ENCODE measurements around the gene SPATA31C2. TPM values are rescaled to one million over a fixed set of nuclear protein-coding genes. Genes with fewer than 3 reads are reported as not detected.
"Not testable (repeated sequence)": the region's sequence is repeated elsewhere in the genome, so short reads cannot be mapped to it uniquely, and the experiment has no call there.

Gene SPATA31C2
- total and polyA plus RNA-seq, 2 of the 4 experiments (the other 2 are of a cell fraction): 0.02 TPM; not detected in 1

GRCh38 chr9:88129556-88129955 is 8.7 kb downstream of the SPATA31C2 start:
- H3K27ac ChIP-seq (ENCODE audit: insufficient read depth, low read length); H3K18ac ChIP-seq (ENCODE audit: low read depth, low read length); H3K56ac ChIP-seq (ENCODE audit: extremely low read depth, insufficient read depth, low read length); BruUV-seq (replicated peaks); ATAC-seq (ENCODE audit: low read depth); H3K4ac ChIP-seq (ENCODE audit: low read depth, low read length); H3K4me2 ChIP-seq (ENCODE audit: low read depth, low read length); H2BK20ac ChIP-seq (ENCODE audit: low read depth, low read length); H3K14ac ChIP-seq (replicated peaks; ENCODE audit: low read depth, low read length); H3K36me3 ChIP-seq (ENCODE audit: control insufficient read depth, insufficient read depth, low read length); H3K27me3 ChIP-seq (ENCODE audit: control insufficient read depth, insufficient read depth, low read length); H3K9me3 ChIP-seq (ENCODE audit: control insufficient read depth, insufficient read depth, low read length); H3K4me1 ChIP-seq (ENCODE audit: control insufficient read depth, insufficient read depth, low read length); H4K5ac ChIP-seq (ENCODE audit: low read depth, low read length); H2AK5ac ChIP-seq (ENCODE audit: low read depth, low read length); H3K23ac ChIP-seq (ENCODE audit: low read depth, low read length); H2AK9ac ChIP-seq (replicated peaks; ENCODE audit: low read depth, low read length, poor library complexity); H3K9ac ChIP-seq (ENCODE audit: low read depth, low read length); H3K79me1 ChIP-seq (ENCODE audit: low read depth in 1 of 2, low read length in 2 of 2); in situ Hi-C loops (cut with MboI; ENCODE audit: low sequenced_read_pairs); H2AFZ ChIP-seq (replicated peaks; ENCODE audit: low read length, poor library complexity); dilution Hi-C loops (cut with HindIII; ENCODE audit: low sequenced_read_pairs, unreplicated experiment); CTCF ChIA-PET; H2BK5ac ChIP-seq (ENCODE audit: low read depth, low read length, poor library complexity, severe bottlenecking); H4K20me1 ChIP-seq (ENCODE audit: insufficient read depth, low read length); H2BK120ac ChIP-seq (ENCODE audit: low read depth, low read length); intact Hi-C loops (cut with micrococcal nuclease); DNase-seq; H2BK15ac ChIP-seq (ENCODE audit: low read depth, low read length); H3K4me3 ChIP-seq (ENCODE audit: insufficient read depth, low read depth, low read length); H3K9me1 ChIP-seq (ENCODE audit: insufficient read depth, low read length); POLR2A ChIA-PET (ENCODE audit: unreplicated experiment); H4K8ac ChIP-seq (ENCODE audit: low read depth in 2 of 2, low read length in 2 of 2); H4K91ac ChIP-seq (ENCODE audit: insufficient read depth, low read depth, low read length): not testable (repeated sequence)
- no CpG with 5 or more reads among the region's 9 CpGs for WGBS, 2 experiments (ENCODE audit: extremely low coverage in 2 of 2, insufficient read length in 1 of 2)

- H2AK5ac ChIP-seq (ENCODE audit: low read depth, low read length); H3K4me1 ChIP-seq (ENCODE audit: control insufficient read depth, insufficient read depth, low read length); H3K14ac ChIP-seq (replicated peaks; ENCODE audit: low read depth, low read length); H3K4ac ChIP-seq (ENCODE audit: low read depth, low read length); H3K9ac ChIP-seq (ENCODE audit: low read depth, low read length); H3K36me3 ChIP-seq (ENCODE audit: control insufficient read depth, insufficient read depth, low read length); H4K5ac ChIP-seq (ENCODE audit: low read depth, low read length); intact Hi-C loops (cut with micrococcal nuclease); H3K18ac ChIP-seq (ENCODE audit: low read depth, low read length); H3K56ac ChIP-seq (ENCODE audit: extremely low read depth, insufficient read depth, low read length); H3K9me1 ChIP-seq (ENCODE audit: insufficient read depth, low read length); in situ Hi-C loops (cut with MboI; ENCODE audit: low sequenced_read_pairs); H2AFZ ChIP-seq (replicated peaks; ENCODE audit: low read length, poor library complexity); POLR2A ChIA-PET (ENCODE audit: unreplicated experiment); H4K8ac ChIP-seq (ENCODE audit: low read depth in 2 of 2, low read length in 2 of 2); H2BK5ac ChIP-seq (ENCODE audit: low read depth, low read length, poor library complexity, severe bottlenecking); H4K91ac ChIP-seq (ENCODE audit: insufficient read depth, low read depth, low read length); ATAC-seq (ENCODE audit: low read depth); H3K23ac ChIP-seq (ENCODE audit: low read depth, low read length); H3K27ac ChIP-seq (ENCODE audit: insufficient read depth, low read length); H3K4me2 ChIP-seq (ENCODE audit: low read depth, low read length); BruUV-seq (replicated peaks); dilution Hi-C loops (cut with HindIII; ENCODE audit: low sequenced_read_pairs, unreplicated experiment); H4K20me1 ChIP-seq (ENCODE audit: insufficient read depth, low read length); H2BK20ac ChIP-seq (ENCODE audit: low read depth, low read length); H3K4me3 ChIP-seq (ENCODE audit: insufficient read depth, low read depth, low read length); H3K27me3 ChIP-seq (ENCODE audit: control insufficient read depth, insufficient read depth, low read length); DNase-seq; CTCF ChIA-PET; H2BK120ac ChIP-seq (ENCODE audit: low read depth, low read length); H2BK15ac ChIP-seq (ENCODE audit: low read depth, low read length); H3K79me1 ChIP-seq (ENCODE audit: low read depth in 1 of 2, low read length in 2 of 2); H2AK9ac ChIP-seq (replicated peaks; ENCODE audit: low read depth, low read length, poor library complexity); H3K9me3 ChIP-seq (ENCODE audit: control insufficient read depth, insufficient read depth, low read length): not testable (repeated sequence)
- WGBS, 2 experiments (ENCODE audit: extremely low coverage in 2 of 2, insufficient read length in 1 of 2): 94% methylated on average over 3 of the region's 13 CpGs; no CpG with 5 or more reads in 1 of the 2 experiments
Observed at GRCh38 chr9:88127700-88128300, 10.5 kb downstream of the SPATA31C2 start.
